GM18526 (cell line): ENCODE results near the gene THAP7.

Experiments used
- POLR2A ChIP-seq: IDR thresholded peaks from 3 replicates; pipeline ENCODE4 v1.6.1; 2011; ENCODE audit not compliant: insufficient read length; ENCODE audit errors: extremely low read depth

The THAP7 gene

DNA sequence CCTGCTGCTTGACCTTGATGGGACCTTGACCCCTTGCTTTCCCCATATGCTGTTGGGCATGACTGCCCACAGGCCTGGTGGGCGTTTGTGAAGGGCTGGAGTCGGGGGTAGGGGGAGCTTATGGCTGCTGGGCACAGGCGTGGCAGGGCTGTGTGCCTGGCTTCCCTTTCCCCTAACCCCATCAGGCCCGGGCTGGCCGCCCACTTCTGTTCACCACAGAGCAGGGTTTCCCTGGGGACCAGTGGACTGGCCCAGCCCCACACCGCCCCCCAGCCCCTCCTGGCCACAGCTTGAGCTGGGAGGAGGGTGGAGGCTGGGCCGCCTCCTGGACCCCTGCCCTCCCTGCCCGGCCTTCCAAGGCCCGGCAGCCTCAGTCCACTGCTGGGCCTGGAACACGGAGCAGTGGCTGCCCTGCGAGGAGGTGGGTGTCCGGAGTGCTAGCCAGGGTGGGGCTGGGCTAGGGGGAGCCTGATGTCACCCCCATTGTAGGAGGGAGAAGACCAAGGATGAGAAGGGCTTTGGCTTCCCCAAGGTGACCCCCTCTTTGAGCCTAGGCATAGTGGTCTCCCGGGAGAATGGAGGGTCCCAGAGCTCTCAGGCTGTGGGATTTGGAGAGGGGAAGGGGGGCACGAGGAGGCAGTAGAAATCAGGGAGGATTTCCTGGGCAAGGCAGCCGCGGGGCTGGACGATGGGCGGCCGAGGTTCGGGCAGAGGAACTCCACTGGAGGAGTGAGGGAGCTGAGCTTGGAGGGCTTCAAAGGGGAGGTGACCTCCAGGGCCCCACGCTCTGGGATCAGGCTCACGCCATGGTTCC is 34.8 kb downstream of the THAP7 start, which contains the start of gene AIFM3:
AIFM3 (plus strand) TSS at position 373 of the 814 bp plus-strand sequence. CDS start 690 bp downstream, outside the sequence.
- TF ChIP-seq POLR2A = no peak

DNA sequence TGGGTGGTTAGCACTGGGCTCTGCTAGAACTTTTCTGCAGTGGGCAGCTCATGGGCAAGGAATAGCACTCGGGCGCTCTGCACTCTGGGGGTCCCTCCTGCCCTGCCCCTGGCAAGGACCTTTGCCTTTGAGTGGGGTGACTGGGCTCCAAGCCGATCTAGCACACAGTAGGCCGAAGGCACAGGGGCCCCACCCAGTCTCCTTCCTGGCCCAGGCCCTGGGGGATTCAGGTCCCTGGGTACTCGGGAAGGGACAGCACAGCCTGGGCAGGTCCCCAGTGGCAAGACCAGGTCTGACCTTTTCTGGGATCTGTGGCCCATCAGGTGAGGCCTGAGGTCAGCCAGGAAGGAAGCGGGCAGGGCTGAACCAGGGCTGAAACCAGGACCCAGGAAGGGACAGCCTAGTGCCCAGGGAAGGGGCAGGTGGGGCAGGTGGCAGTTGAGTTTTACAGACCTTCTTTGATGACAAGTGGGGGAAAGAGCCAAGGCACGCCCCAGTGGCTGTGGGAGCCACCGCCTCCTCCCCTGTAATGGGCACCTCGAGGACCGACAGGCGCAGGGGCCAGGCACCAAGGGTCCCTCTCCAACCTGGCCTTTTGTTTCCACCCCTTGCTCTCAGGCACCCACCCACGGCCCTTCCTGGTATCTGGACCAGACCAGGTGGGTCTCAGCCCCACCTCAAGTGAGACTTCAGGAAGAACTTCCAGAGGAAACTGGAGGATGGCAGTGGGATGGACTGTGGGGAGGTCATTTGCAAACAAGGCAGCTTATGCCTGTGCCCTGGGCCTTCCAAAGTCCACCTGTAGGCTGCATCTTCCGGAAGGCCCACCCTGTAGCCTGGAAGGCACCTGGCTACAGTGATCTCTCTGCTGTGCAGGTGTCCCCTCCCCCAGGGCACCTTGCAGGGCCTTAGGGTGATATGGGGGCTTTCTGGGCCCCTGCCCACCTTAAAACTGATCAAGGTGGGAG is 35.7 kb downstream of the THAP7 start:
- TF ChIP-seq POLR2A = no peak

DNA sequence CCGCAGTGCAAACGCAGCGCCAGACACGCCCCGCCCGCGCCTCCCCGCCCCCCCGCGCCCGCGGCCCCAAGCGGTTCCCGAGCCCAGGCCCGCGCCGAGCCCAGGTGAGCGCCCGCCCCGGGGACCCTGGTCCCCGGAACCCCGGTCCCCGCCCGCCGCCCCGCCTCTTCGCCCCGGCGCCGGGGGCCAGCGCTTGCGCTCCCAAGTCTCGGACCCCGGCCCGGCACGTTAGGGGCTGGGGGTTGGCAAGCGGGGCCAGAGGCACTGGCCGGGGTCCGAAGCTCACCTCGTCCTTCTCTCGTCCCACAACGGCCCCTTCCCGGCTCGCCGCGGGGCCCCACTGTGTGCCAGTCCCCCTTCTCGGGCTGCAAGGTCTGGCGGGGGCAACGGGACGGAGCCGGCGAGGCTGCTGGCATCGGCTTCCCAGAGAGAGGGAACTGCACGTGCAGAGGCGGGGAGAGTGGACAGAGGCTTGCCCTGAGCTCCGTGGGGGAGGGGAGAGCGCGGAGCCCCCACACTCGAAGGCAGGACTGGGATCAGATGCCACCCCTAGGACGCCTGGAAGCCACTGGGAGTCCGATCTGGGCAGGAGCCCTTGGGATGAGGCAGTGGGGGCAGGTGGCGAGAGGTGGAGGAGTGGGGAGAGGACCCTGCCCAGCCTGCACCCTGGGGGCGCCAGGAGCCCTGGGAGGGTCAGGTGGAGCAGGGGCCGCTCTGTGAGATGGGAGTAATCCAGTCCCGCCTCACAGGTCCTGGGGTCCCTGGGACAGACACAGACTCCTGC is 36.6 kb downstream of the THAP7 start:
- no peak for TF ChIP-seq POLR2A

DNA sequence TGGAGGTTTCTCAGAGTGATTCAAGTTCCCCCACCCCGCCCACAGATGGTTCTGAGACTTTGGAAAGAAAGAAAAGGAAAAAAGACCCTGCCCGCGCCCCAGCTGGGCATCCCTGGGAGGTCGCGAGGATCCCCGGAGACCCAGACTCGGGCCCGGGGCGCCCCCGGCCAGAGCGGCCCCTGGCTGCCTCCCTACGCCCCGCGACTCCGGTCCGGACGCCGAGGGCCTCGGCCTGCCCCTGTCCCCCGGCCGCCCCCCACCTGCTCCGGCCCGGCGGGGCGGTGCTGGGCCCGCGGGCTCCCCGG is 37.2 kb downstream of the THAP7 start:
- no peak for TF ChIP-seq POLR2A

DNA sequence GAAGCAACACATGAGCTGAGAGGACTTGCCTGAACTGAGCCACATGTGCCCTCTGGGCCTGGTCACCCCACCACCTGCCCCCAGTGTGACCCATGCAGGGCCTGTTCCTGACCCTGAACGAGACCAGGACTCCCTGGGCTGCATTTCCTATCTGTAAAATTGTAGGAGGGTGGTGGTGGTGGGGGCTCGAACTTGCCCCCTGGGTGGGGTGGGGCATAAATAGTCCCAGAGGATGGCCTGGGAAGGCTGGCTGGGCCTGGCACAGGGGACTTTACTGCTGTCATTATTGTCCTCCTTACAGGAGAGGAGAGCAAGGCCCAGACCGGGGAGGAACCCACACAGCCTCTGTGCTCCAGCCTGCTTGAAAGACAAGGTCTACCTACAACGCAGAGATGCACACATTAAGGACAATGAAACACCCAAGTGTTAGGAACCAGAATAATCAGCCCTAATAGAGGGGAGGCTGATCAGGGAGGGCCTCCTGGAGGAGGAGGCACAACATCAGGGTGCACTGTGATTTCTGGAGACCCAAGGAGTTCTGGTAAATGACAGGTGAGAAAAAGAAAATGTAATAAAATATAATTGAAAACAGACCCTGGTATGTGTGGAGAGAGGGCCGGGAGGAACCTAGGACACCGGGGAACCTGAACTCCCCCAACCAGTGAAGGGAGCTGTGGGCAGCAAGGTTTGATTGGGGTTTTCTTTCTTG is 37.7 kb downstream of the THAP7 start:
- no peak for TF ChIP-seq POLR2A

DNA sequence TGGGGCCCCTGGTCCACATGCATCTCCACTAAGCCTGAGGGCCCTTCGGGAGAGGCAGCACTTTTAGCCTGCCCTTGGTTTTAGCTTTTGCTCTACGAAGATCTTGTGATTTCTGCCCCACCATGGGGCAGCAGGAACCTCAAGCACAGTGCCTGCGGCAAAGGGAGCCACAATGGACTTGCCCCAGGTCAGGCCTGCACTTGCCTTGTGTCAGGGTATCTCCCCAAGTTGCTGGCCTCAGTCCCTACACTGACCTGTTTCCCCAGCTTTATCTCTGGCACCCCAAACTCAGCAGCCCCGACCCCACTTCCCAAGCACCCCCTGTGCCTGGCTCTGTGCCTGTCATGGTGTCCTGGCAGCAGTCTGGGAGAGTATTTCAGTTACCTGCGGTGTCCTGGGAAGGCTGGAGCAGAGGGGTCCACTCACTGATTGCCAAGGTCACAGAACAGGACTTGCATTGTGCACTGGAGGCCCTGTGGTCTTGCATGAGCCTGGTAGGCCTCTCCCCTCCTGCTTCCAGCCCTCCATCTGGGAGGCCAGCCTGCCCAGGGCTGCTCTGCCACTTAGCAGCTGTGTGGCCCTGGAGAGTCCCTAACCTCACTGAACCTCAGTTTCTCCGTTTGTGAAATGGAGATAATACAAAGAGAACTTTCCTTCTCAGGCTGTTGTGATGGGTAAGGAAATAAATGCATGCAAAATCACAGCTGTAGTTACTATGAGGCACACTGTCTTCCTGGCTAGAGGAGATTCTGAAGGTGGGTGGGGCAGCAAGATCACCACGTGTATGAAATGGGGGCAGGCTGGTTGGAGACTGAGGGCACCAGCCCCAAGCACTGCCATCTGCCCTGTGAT is 38.5 kb downstream of the THAP7 start:
- no peak for TF ChIP-seq POLR2A

DNA sequence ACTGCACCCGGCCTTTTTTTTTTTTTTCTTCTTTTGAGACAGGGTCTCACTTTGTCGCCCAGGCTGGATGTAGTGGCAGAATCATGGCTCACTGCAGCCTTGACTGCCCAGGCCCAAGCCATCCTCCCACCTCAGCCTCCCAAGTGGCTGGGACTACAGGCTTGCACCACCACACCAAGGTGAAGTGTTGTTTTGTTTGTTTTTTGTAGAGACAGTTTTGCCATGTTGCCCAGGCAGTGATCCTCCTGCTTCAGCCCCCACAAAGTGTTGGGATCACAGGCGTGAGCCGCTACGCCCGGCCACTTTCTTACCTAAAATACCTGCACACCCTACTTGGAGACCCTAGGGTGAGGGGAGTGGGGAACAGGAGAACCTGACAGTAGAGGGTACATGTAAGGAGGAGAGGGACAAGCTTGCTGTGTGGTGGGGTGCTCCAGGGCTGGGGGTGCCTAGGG is 39.4 kb downstream of the THAP7 start:
- no peak for TF ChIP-seq POLR2A

DNA sequence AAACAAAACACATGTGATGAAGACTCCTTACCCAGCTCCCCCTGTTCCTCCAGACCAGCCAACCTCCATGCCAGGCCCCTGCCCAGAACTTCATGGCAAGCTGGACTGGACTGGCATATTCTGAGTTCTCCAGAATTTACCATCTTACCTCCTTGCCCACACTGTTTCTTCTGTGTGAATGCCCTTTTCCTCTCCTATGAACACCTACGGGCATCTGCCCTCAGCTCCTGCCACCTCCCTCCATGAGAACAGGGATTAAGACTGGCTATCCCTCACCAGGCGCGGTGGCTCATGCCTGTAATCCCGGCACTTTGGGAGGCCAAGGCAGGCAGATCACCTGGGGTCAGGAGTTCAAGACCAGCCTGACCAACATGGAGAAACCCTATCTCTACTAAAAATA is 41.3 kb downstream of the THAP7 start:
- no peak for TF ChIP-seq POLR2A

DNA sequence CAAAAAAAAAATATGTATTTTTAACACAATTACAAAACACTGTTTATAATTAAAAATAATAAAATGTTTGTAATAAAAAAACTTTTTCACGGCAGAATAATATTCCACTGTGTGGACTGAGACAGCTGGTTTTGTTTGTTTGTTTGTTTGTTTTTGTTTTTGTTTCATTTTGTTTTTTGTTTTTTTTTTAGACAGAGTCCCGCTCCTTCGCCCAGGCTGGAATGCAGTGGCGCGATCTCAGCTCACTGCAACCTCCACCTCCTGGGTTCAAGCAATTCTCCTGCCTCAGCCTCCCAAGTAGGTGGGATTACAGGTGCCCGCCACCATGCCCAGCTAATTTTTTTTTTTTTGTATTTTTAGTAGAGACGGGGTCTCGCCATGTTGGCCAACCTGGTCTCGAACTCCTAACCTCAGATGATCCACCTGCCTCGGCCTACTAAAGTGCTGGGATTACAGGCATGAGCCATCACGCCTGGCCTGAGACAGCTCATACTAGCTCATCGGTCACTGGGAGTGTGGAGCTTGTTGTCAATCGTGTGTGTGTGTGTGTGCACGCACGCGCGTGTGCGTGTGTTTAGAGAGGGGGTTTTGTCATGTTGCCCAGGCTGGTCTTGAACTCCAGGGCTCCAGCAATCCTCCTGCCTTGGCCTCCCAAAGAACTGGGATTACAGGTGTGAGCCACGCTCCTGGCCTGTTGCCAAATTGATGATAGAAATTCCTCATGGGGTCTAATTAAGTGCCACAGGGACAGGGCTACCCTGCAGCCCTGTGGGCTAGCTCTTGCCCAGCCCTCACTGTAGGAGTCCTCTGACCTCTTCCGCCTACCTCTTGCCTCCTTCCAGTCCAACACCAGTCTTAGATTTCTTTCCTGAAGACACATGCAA is 42.1 kb downstream of the THAP7 start:
- no peak for TF ChIP-seq POLR2A

DNA sequence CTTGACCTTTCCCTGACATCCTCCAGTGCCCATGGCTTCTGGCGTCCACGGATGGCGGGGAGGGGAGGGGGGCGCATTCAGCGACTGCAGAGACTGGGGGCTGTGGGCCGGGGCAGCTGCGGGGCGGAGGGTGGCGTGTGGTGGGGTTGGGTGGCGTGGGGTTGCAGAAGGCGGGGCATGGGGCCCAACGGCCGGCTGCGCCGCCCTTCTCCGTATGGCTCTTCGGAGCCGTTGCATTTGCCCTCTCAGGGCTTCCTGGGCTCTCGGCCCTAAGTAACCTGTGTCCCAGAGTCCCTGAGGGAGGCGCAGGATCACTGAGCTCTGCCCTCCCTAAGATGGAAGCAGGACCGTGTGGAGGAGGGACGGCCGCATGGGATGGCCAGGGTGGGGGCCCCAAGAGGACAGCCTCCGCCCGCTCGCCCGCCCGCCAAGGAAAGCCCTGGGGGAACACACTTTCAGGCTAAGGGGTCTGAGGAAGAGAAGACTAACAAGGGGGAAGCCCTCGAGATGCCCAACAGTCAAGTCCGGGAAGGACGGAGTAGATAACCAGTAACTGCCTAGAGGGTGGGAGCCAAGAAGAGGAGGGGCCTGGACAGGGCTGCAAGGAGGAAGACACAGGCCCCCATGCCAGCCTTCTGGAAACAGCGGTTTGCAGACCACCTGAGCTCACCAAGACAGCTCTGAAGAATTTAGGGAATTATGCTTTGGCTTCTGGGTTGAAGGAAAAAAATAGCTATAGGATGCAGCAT is 44.1 kb downstream of the THAP7 start:
- TF ChIP-seq POLR2A = no peak

DNA sequence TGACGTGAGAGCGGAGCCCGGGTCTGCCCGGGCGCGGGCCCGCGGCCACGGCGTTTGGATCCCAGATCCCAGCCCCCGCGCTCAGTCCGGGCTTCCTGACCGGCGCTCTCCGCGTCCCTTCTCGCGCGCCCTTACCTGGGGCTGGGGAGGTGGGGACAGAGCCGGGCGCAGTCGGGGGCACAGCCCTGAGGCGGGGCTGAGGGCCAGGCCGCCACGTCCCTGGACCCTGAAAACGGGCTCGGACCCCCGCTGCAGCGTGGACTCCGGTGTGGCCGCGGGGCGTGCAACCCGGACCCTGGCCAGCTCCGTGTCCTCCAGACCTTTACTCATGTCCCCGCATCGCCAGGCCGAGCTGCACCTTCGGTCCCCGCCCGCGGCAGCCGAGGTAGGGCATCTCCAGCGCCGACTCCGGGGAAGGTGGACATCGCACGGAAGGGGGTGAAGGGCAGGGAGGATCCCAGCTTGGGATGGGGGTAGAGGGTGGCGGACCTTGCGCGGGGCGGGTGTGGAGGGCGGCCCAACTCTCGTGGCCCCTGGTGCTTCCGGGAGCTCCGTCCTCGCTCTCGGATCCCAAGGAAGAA is 44.7 kb downstream of the THAP7 start:
- TF ChIP-seq POLR2A = no peak
